Measurements from ENCODE around the gene C14orf93.
A peak's percentile ranks its signal among the peaks of the same experiment; 100 is the strongest.
"Not testable (repeated sequence)": the region's sequence is repeated elsewhere in the genome, so short reads cannot be mapped to it uniquely, and the experiment has no call there.

Gene C14orf93

DNA sequence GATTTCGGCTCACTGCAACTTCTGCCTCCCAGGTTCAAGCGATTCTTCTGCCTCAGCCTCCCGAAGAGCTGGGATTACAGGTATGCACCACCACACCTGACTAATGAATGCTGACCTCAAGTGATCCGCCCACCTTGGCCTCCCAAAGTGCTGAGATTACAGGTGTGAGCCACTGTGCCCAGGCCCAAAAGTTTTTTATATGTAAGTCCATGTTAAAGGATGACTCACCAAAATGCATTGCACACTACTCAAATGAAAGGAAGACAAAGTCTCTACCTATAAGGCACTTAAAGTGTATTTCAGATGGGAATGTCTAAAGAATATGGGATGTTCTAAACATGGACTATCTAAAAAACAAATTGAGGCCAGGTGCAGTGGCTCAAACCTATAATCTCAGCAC is 5.7 kb downstream of the C14orf93 start:
- H2BK15ac ChIP-seq (ENCODE audit: low read depth, poor library complexity, severe bottlenecking); H3K23ac ChIP-seq (ENCODE audit: low read length in 2 of 2); H2BK120ac ChIP-seq (ENCODE audit: low read depth, low read length); DNase-seq; H2AFZ ChIP-seq (ENCODE audit: low read depth, low read length); H3K36me3 ChIP-seq (ENCODE audit: control insufficient read depth in 1 of 2, insufficient read depth in 2 of 2, low read depth in 1 of 2, low read length in 2 of 2); H2BK5ac ChIP-seq (ENCODE audit: low read depth, low read length, poor library complexity, severe bottlenecking); H4K8ac ChIP-seq (ENCODE audit: low read length); H3K79me1 ChIP-seq (replicated peaks; ENCODE audit: low read length, poor library complexity, severe bottlenecking); H3K4me2 ChIP-seq (ENCODE audit: low read length, poor library complexity, severe bottlenecking); H3K4me1 ChIP-seq (ENCODE audit: control insufficient read depth, insufficient read depth, low read depth, low read length); H2BK12ac ChIP-seq (ENCODE audit: low read length in 2 of 2); H3K4ac ChIP-seq (ENCODE audit: low read depth in 1 of 2, low read length in 2 of 2); H3K27ac ChIP-seq (ENCODE audit: low read length, poor library complexity, severe bottlenecking); H4K91ac ChIP-seq (ENCODE audit: low read length); H2AK5ac ChIP-seq (ENCODE audit: low read length, severe bottlenecking); H3K27me3 ChIP-seq (ENCODE audit: control insufficient read depth in 1 of 2, insufficient read depth in 1 of 2, low read length in 2 of 2); H3K14ac ChIP-seq (ENCODE audit: low read length in 2 of 2); H3K9ac ChIP-seq (ENCODE audit: low read length); H3K4me3 ChIP-seq (ENCODE audit: insufficient read depth in 1 of 2, low read depth in 1 of 2, low read length in 2 of 2); H3K18ac ChIP-seq (ENCODE audit: low read depth in 1 of 2, low read length in 2 of 2); H3K9me3 ChIP-seq (ENCODE audit: control insufficient read depth, low read length): not testable (repeated sequence)
- WGBS: 100% methylated on average over 4 of the region's 4 CpGs

GRCh38 chr14:23002592-23002991 is 7.4 kb downstream of the C14orf93 start:
- no peak overlapping the region for H2BK15ac ChIP-seq (ENCODE audit: low read depth, poor library complexity, severe bottlenecking)
- H3K4me3 ChIP-seq (ENCODE audit: insufficient read depth in 1 of 2, low read depth in 1 of 2, low read length in 2 of 2): no peak overlapping the region
- H2AFZ ChIP-seq (ENCODE audit: low read depth, low read length): no peak overlapping the region
- H3K9me3 ChIP-seq (ENCODE audit: control insufficient read depth, low read length): no peaks in the 10 kb centered on the region
- no peak overlapping the region for H3K4ac ChIP-seq (ENCODE audit: low read depth in 1 of 2, low read length in 2 of 2)
- H3K36me3 ChIP-seq (ENCODE audit: control insufficient read depth in 1 of 2, insufficient read depth in 2 of 2, low read depth in 1 of 2, low read length in 2 of 2): peaks cover 0 to 8% of the 10 kb centered on the region in 2 experiments
- H2BK12ac ChIP-seq (ENCODE audit: low read length in 2 of 2): no peak overlapping the region
- no peak overlapping the region for H4K8ac ChIP-seq (ENCODE audit: low read length)
- no peak overlapping the region for H3K14ac ChIP-seq (ENCODE audit: low read length in 2 of 2)
- 100% methylated on average over 2 of the region's 3 CpGs for WGBS
- DNase-seq: no peak
- no peak overlapping the region for H2BK120ac ChIP-seq (ENCODE audit: low read depth, low read length)
- no peak overlapping the region for H3K9ac ChIP-seq (ENCODE audit: low read length)
- H3K27me3 ChIP-seq (ENCODE audit: control insufficient read depth in 1 of 2, insufficient read depth in 1 of 2, low read length in 2 of 2): no peaks in the 10 kb centered on the region
- no peak overlapping the region for H2AK5ac ChIP-seq (ENCODE audit: low read length, severe bottlenecking)
- H3K23ac ChIP-seq (ENCODE audit: low read length in 2 of 2): no peak overlapping the region
- H3K79me1 ChIP-seq (replicated peaks; ENCODE audit: low read length, poor library complexity, severe bottlenecking): no peaks in the 10 kb centered on the region
- no peak overlapping the region for H2BK5ac ChIP-seq (ENCODE audit: low read depth, low read length, poor library complexity, severe bottlenecking)
- no peak overlapping the region for H3K27ac ChIP-seq (ENCODE audit: low read length, poor library complexity, severe bottlenecking)
- no peak overlapping the region for H3K4me2 ChIP-seq (ENCODE audit: low read length, poor library complexity, severe bottlenecking)
- H4K91ac ChIP-seq (ENCODE audit: low read length): no peak overlapping the region
- H3K18ac ChIP-seq (ENCODE audit: low read depth in 1 of 2, low read length in 2 of 2): no peak overlapping the region
- no peaks in the 10 kb centered on the region for H3K4me1 ChIP-seq (ENCODE audit: control insufficient read depth, insufficient read depth, low read depth, low read length)

- 100% methylated on average over 2 of the region's 2 CpGs for WGBS
- Histone ChIP-seq H2AK5ac (ENCODE audit: low read length, severe bottlenecking) (no peak overlapping the region), H3K23ac (ENCODE audit: low read length in 2 of 2) (no peak overlapping the region)
These were observed 9.1 kb downstream of the C14orf93 start for GRCh38 chr14:23000860-23001259.

DNA sequence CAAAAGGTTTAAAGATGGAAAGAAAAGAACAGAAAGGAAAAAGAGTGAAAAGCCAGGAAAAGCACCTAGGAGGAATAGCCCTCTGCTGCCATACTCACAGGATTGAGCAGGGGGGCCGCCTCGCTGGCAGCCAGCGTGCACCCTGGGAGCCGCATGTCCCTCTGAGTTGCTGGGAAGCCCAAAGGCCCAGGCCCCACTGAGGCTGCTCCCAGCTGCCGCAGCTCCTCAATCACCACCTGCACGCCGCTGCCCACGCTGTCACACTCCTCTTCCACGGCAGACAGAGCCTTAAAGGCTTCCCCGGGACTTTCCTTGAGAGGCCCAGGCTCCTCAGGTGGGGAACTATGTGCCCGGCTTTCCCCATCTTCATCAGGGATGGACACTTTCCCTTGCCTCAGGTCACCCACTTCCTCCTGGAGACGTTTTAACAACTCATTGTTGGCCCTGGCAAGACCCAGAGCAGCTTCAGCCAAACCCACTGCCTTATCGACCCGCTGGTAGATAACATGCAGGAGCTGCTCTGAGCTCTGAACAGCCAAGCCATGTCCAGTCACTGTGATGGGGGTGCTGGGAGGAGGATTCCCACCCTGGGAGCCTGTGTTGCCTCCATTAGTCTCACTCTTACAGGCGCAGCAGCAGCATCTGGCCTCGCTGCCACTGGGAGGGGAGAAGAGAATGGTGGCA is 11.5 kb downstream of the C14orf93 start:
- WGBS: 95% methylated on average over 16 of the region's 16 CpGs
- Histone ChIP-seq H3K18ac (ENCODE audit: low read depth in 1 of 2, low read length in 2 of 2) (no peak overlapping the region), H3K4me1 (ENCODE audit: control insufficient read depth, insufficient read depth, low read depth, low read length) (peaks cover 5% of the 10 kb centered on the region), H4K8ac (ENCODE audit: low read length) (no peak overlapping the region), H2BK15ac (ENCODE audit: low read depth, poor library complexity, severe bottlenecking) (peak overlapping the region; percentile 33), H3K27me3 (ENCODE audit: control insufficient read depth in 1 of 2, insufficient read depth in 1 of 2, low read length in 2 of 2) (peaks cover 0 to 7% of the 10 kb centered on the region in 2 experiments), H3K4me3 (ENCODE audit: insufficient read depth in 1 of 2, low read depth in 1 of 2, low read length in 2 of 2) (no peak overlapping the region), H3K79me1 (replicated peaks; ENCODE audit: low read length, poor library complexity, severe bottlenecking) (no peaks in the 10 kb centered on the region), H2AFZ (ENCODE audit: low read depth, low read length) (no peak overlapping the region), H3K4me2 (ENCODE audit: low read length, poor library complexity, severe bottlenecking) (no peak overlapping the region), H2BK5ac (ENCODE audit: low read depth, low read length, poor library complexity, severe bottlenecking) (no peak overlapping the region), H3K9ac (ENCODE audit: low read length) (no peak overlapping the region), H3K4ac (ENCODE audit: low read depth in 1 of 2, low read length in 2 of 2) (no peak overlapping the region), H3K27ac (ENCODE audit: low read length, poor library complexity, severe bottlenecking) (no peak overlapping the region), H2BK12ac (ENCODE audit: low read length in 2 of 2) (no peak overlapping the region), H2AK5ac (ENCODE audit: low read length, severe bottlenecking) (no peak overlapping the region), H2BK120ac (ENCODE audit: low read depth, low read length) (no peak overlapping the region), H3K36me3 (ENCODE audit: control insufficient read depth in 1 of 2, insufficient read depth in 2 of 2, low read depth in 1 of 2, low read length in 2 of 2) (peaks cover 0 to 8% of the 10 kb centered on the region in 2 experiments), H3K23ac (ENCODE audit: low read length in 2 of 2) (no peak overlapping the region), H4K91ac (ENCODE audit: low read length) (peak overlapping the region; percentile 49), H3K9me3 (ENCODE audit: control insufficient read depth, low read length) (no peaks in the 10 kb centered on the region), H3K14ac (ENCODE audit: low read length in 2 of 2) (no peak overlapping the region)
- no peak for DNase-seq

More at GRCh38 chr14:23000860-23001259, 9.1 kb downstream of the C14orf93 start:
- H3K4me1 ChIP-seq (ENCODE audit: control insufficient read depth, insufficient read depth, low read depth, low read length): no peaks in the 10 kb centered on the region
- H3K14ac ChIP-seq (ENCODE audit: low read length in 2 of 2): no peak overlapping the region
- no peak overlapping the region for H2BK12ac ChIP-seq (ENCODE audit: low read length in 2 of 2)
- no peak overlapping the region for H3K9ac ChIP-seq (ENCODE audit: low read length)
- H3K4ac ChIP-seq (ENCODE audit: low read depth in 1 of 2, low read length in 2 of 2): no peak overlapping the region
- no peak overlapping the region for H2AFZ ChIP-seq (ENCODE audit: low read depth, low read length)
- H3K79me1 ChIP-seq (replicated peaks; ENCODE audit: low read length, poor library complexity, severe bottlenecking): no peaks in the 10 kb centered on the region
- no peak overlapping the region for H3K27ac ChIP-seq (ENCODE audit: low read length, poor library complexity, severe bottlenecking)
- H3K4me2 ChIP-seq (ENCODE audit: low read length, poor library complexity, severe bottlenecking): no peak overlapping the region
- no peak overlapping the region for H3K4me3 ChIP-seq (ENCODE audit: insufficient read depth in 1 of 2, low read depth in 1 of 2, low read length in 2 of 2)
- peaks cover 0 to 8% of the 10 kb centered on the region in 2 experiments for H3K36me3 ChIP-seq (ENCODE audit: control insufficient read depth in 1 of 2, insufficient read depth in 2 of 2, low read depth in 1 of 2, low read length in 2 of 2)
- no peak overlapping the region for H4K8ac ChIP-seq (ENCODE audit: low read length)
- peaks cover 0 to 7% of the 10 kb centered on the region in 2 experiments for H3K27me3 ChIP-seq (ENCODE audit: control insufficient read depth in 1 of 2, insufficient read depth in 1 of 2, low read length in 2 of 2)
- H3K9me3 ChIP-seq (ENCODE audit: control insufficient read depth, low read length): no peaks in the 10 kb centered on the region
- no peak overlapping the region for H2BK120ac ChIP-seq (ENCODE audit: low read depth, low read length)
- DNase-seq: no peak
- H4K91ac ChIP-seq (ENCODE audit: low read length): no peak overlapping the region
- H2BK15ac ChIP-seq (ENCODE audit: low read depth, poor library complexity, severe bottlenecking): no peak overlapping the region
- no peak overlapping the region for H3K18ac ChIP-seq (ENCODE audit: low read depth in 1 of 2, low read length in 2 of 2)
- no peak overlapping the region for H2BK5ac ChIP-seq (ENCODE audit: low read depth, low read length, poor library complexity, severe bottlenecking)

All from mesenchymal stem cell (in vitro differentiated cells and primary cell).